GM21786 (cell line): ENCODE measurements around the gene TNIP1.

Source experiments
- ATAC-seq: cut with Tn5 transposase; IDR thresholded peaks from one replicate; pipeline ENCODE4 v1.9.1; 2021; ENCODE audit not compliant: unreplicated experiment

Gene TNIP1

GRCh38 chr5:151067632-151068432, 13.0 kb downstream of the TNIP1 start:
- peak; percentile 2 for ATAC-seq

- ATAC-seq, result no peak
These were observed 13.9 kb downstream of the TNIP1 start for GRCh38 chr5:151066920-151067319.

GRCh38 chr5:151065609-151066008, 15.2 kb downstream of the TNIP1 start:
- ATAC-seq, result no peak

- ATAC-seq, result no peak
These were observed 15.8 kb downstream of the TNIP1 start for GRCh38 chr5:151064916-151065499.

- ATAC-seq, result no peak
These were observed 17.5 kb downstream of the TNIP1 start for GRCh38 chr5:151063142-151063989.

GRCh38 chr5:151062405-151063141, 18.3 kb downstream of the TNIP1 start:
- ATAC-seq, result no peak

GRCh38 chr5:151060742-151061141, 20.1 kb downstream of the TNIP1 start:
- no peak for ATAC-seq

- no peak for ATAC-seq
These were observed 21.8 kb downstream of the TNIP1 start for GRCh38 chr5:151058891-151059489.

GRCh38 chr5:151058301-151058700, 22.5 kb downstream of the TNIP1 start:
- no peak for ATAC-seq

GRCh38 chr5:151056379-151057325, 24.2 kb downstream of the TNIP1 start:
- ATAC-seq, result no peak

GRCh38 chr5:151055336-151055735, 25.5 kb downstream of the TNIP1 start:
- no peak for ATAC-seq

GRCh38 chr5:151054709-151055108, 26.1 kb downstream of the TNIP1 start:
- ATAC-seq, result no peak

- no peak for ATAC-seq
These were observed 26.9 kb downstream of the TNIP1 start for GRCh38 chr5:151053796-151054462.

- no peak for ATAC-seq
These were observed 28.0 kb downstream of the TNIP1 start for GRCh38 chr5:151052836-151053235.

GRCh38 chr5:151051931-151052608, 28.8 kb downstream of the TNIP1 start:
- no peak for ATAC-seq

GRCh38 chr5:151051066-151051930, 29.5 kb downstream of the TNIP1 start:
- ATAC-seq, result peak; percentile 78

GRCh38 chr5:151048526-151048925, 32.3 kb downstream of the TNIP1 start:
- ATAC-seq, result no peak
